Activated CD4-positive, alpha-beta T cell treated with anti-CD3 and anti-CD28 coated beads for 36 hours (primary cell): ENCODE data around the gene DENND2D. TPM values are rescaled to one million over a fixed set of nuclear protein-coding genes. Genes with fewer than 3 reads are reported as not detected.
A peak's percentile ranks its signal among the peaks of the same experiment; 100 is the strongest.

Experiments
- ATAC-seq: fragments of 200-7000 bp; cut with Tn5 transposase; one replicate; pipeline ENCODE4 v1.10.0; 2021; ENCODE audit warnings: mild to moderate bottlenecking, moderate library complexity
- CTCF ChIA-PET: fragments of 350-600 bp; sonication (Branson Sonifier 250); formaldehyde crosslinking; loops from one replicate; lab custom pipeline; 2021; ENCODE audit warnings: antibody characterized with exemption; lab: Charles Lee
- POLR2A ChIA-PET: fragments of 350-600 bp; sonication (Branson Sonifier 250); formaldehyde crosslinking; loops from one replicate; lab custom pipeline; 2021; ENCODE audit warnings: antibody characterized with exemption, inconsistent platforms; lab: Charles Lee
- DNase-seq: peaks from one replicate; pipeline ENCODE4 v3.0.0-alpha.2; 2020
- H3K27ac Mint-ChIP-seq: one replicate; pipeline ENCODE4 v1.8.0; 2021; ENCODE audit warnings: mixed read lengths
- H3K27me3 Mint-ChIP-seq: one replicate; pipeline ENCODE4 v1.8.0; 2021; ENCODE audit warnings: mixed read lengths
- H3K36me3 Mint-ChIP-seq: one replicate; pipeline ENCODE4 v1.8.0; 2021; ENCODE audit warnings: low read depth, mixed read lengths
- H3K4me1 Mint-ChIP-seq: one replicate; pipeline ENCODE4 v1.8.0; 2021; ENCODE audit warnings: mixed read lengths
- H3K4me3 Mint-ChIP-seq: one replicate; pipeline ENCODE4 v1.8.0; 2021; ENCODE audit warnings: mild to moderate bottlenecking, moderate library complexity, mixed read lengths
- H3K9me3 Mint-ChIP-seq: one replicate; pipeline ENCODE4 v1.8.0; 2021; ENCODE audit warnings: low read depth, mixed read lengths
- intact Hi-C, 2 experiments: fragments of 100-400 bp; cut with DNase I in 1 of 2; cut with micrococcal nuclease in 1 of 2; formaldehyde crosslinking; loops; one replicate each; pipeline versions ENCODE4 v1.14.2 to v1.15.1; 2022 to 2024; cut with DNase I, micrococcal nuclease
- total RNA-seq, 2 experiments: library from RNA; stranded (reverse); gene quantifications; one replicate each; pipeline ENCODE4 v1.2.3, GENCODE V29; 2021

Gene DENND2D
- total RNA-seq, 2 experiments from 2014 or later, result 174 to 190 TPM

DNA sequence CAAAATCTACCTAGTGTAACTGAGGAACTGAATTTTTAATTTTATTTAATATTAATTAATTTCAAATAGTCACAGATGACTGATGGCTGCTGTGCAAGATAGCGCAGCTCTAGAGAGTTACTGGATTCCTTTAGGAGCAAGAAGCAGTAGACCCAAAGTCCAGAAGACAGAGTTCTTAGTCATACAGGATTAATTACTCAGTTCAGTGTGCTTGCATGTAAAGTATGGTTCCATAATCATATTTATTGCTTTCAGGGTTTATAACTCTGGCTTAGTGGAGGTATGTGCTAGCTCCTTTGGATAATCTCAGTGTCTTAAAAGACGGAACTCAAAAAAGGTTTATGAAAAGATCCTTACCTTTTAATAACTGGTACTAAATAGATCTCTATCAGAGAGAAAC is 43.0 kb downstream of the DENND2D start:
- Mint-ChIP-seq H3K4me3 (no peak overlapping the region), H3K9me3 (no peaks in the 10 kb centered on the region), H3K4me1 (peaks cover 36% of the 10 kb centered on the region), H3K36me3 (peaks cover 55% of the 10 kb centered on the region), H3K27ac (no peak overlapping the region), H3K27me3 (no peaks in the 10 kb centered on the region)
- intact Hi-C loops, result no loop called here
- no peak for DNase-seq
- POLR2A ChIA-PET, result no interaction called here
- ATAC-seq, result no peak
- CTCF ChIA-PET, result no interaction called here

GRCh38 chr1:111154021-111154999 is 46.1 kb downstream of the DENND2D start:
- no peak overlapping the region for H3K27ac Mint-ChIP-seq
- no peak overlapping the region for H3K4me3 Mint-ChIP-seq
- ATAC-seq (no peak), DNase-seq (no peak)
- ChIA-PET CTCF (interaction anchor here (0.8 to 1.4 kb wide), 2 partner anchors 69 to 252 kb away, joined by 3 to 4 read pairs; no protein-coding TSS in a partner anchor), POLR2A (interaction anchor here (0.6 kb wide), 1 partner anchor 46 kb away, joined by 4 read pairs; the partner anchor contains the start of gene DENND2D)
- intact Hi-C loops, result no loop called here
- H3K27me3 Mint-ChIP-seq, result no peaks in the 10 kb centered on the region
- H3K36me3 Mint-ChIP-seq, result peaks cover 64% of the 10 kb centered on the region
- no peaks in the 10 kb centered on the region for H3K9me3 Mint-ChIP-seq
- H3K4me1 Mint-ChIP-seq, result peaks cover 55% of the 10 kb centered on the region

DNA sequence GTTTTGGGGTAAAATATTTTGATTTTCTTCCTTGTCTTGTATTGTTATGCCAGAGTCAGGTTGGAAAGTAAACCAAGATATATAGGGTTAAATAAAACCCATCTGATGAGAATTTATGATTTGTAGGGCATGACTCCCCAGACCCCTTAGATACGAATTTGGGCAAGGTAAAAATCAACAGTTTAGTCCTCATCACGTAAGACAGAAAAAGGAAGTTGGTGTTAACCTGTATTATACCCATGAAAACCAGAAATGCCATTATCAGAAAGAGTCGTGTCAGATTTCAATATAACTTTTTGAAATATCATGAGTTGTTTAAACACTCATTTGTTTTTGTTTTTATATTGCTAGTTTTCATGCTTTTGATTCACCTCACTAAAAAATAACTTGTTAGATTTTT is 48.6 kb downstream of the DENND2D start:
- DNase-seq (no peak), ATAC-seq (no peak)
- H3K27ac Mint-ChIP-seq, result peak overlapping the region; percentile 68
- POLR2A ChIA-PET, result interaction anchor here (0.8 kb wide), 1 partner anchor 13 kb away, joined by 3 read pairs; no protein-coding TSS in a partner anchor
- H3K4me1 Mint-ChIP-seq, result peaks cover 75% of the 10 kb centered on the region
- no peaks in the 10 kb centered on the region for H3K27me3 Mint-ChIP-seq
- intact Hi-C loops, result no loop called here
- peaks cover 72% of the 10 kb centered on the region for H3K36me3 Mint-ChIP-seq
- no peaks in the 10 kb centered on the region for H3K9me3 Mint-ChIP-seq
- CTCF ChIA-PET, result interaction anchor here (1.6 to 1.7 kb wide), 2 partner anchors 10 kb away, joined by 4 to 5 read pairs; no protein-coding TSS in a partner anchor
- H3K4me3 Mint-ChIP-seq, result no peak overlapping the region

GRCh38 chr1:111148376-111148881 is 52.0 kb downstream of the DENND2D start:
- ATAC-seq (peak; percentile 25), DNase-seq (no peak)
- H3K27me3 Mint-ChIP-seq, result no peaks in the 10 kb centered on the region
- CTCF ChIA-PET, result interaction anchor here (0.6 kb wide), 2 partner anchors 75 to 252 kb away, joined by 3 read pairs; no protein-coding TSS in a partner anchor
- H3K4me1 Mint-ChIP-seq, result peaks cover 80% of the 10 kb centered on the region
- POLR2A ChIA-PET, result no interaction called here
- peaks cover 56% of the 10 kb centered on the region for H3K36me3 Mint-ChIP-seq
- no peak overlapping the region for H3K4me3 Mint-ChIP-seq
- H3K27ac Mint-ChIP-seq, result peak overlapping the region; percentile 9
- intact Hi-C loops, result loop anchor here (5.0 to 10.0 kb wide), 3 partner anchors 34 to 606 kb away; partner anchors contain the start of gene DDX20 (in 1 of the 2)
- H3K9me3 Mint-ChIP-seq, result no peaks in the 10 kb centered on the region

DNA sequence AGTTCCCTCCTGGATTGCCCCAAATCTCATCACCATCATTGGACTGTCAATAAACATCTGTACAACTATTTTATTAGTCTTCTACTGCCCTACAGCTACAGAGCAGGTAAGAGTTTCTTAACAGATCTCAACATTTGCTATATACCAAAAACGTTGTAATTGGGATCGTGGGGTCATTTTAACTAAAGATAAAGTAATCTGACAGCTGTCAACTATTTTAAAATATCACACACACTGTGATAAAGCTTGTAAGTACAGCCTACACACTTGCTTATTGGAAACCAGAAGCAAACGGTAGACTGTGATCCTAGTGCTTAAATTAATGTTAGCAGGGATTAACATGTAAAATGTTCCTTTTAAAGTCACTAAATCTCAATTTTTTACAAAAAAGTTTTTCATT is 52.5 kb downstream of the DENND2D start:
- intact Hi-C loops, result loop anchor here (5.0 to 10.0 kb wide), 3 partner anchors 34 to 607 kb away; partner anchors contain the start of gene DDX20 (in 1 of the 2)
- H3K9me3 Mint-ChIP-seq, result no peaks in the 10 kb centered on the region
- CTCF ChIA-PET, result no interaction called here
- POLR2A ChIA-PET, result no interaction called here
- H3K4me3 Mint-ChIP-seq, result no peak overlapping the region
- peaks cover 51% of the 10 kb centered on the region for H3K36me3 Mint-ChIP-seq
- H3K4me1 Mint-ChIP-seq, result peaks cover 81% of the 10 kb centered on the region
- DNase-seq (no peak), ATAC-seq (no peak)
- H3K27me3 Mint-ChIP-seq, result no peaks in the 10 kb centered on the region
- H3K27ac Mint-ChIP-seq, result no peak overlapping the region

- Mint-ChIP-seq H3K4me3 (peak overlapping the region; percentile 1), H3K4me1 (peaks cover 80% of the 10 kb centered on the region), H3K9me3 (no peaks in the 10 kb centered on the region), H3K36me3 (peaks cover 35% of the 10 kb centered on the region), H3K27ac (peak overlapping the region; percentile 84), H3K27me3 (no peaks in the 10 kb centered on the region)
- ChIA-PET CTCF (interaction anchor here (0.5 to 0.8 kb wide), 2 partner anchors 77 to 267 kb away, joined by 3 read pairs; no protein-coding TSS in a partner anchor), POLR2A (interaction anchor here (0.8 kb wide), 1 partner anchor 71 kb away, joined by 4 read pairs; no protein-coding TSS in a partner anchor)
- intact Hi-C loops, result loop anchor here (1.0 to 10.0 kb wide), 4 partner anchors 36 to 609 kb away; partner anchors contain the start of gene DDX20 (in 1 of the 2)
- DNase-seq, result no peak
- peak; percentile 61 for ATAC-seq
Measured at GRCh38 chr1:111145963-111146768, 54.3 kb downstream of the DENND2D start.

GRCh38 chr1:111145542-111145941 is 54.9 kb downstream of the DENND2D start:
- H3K27ac Mint-ChIP-seq, result peak overlapping the region; percentile 74
- POLR2A ChIA-PET, result interaction anchor here (0.8 kb wide), 1 partner anchor 72 kb away, joined by 4 read pairs; no protein-coding TSS in a partner anchor
- no peaks in the 10 kb centered on the region for H3K27me3 Mint-ChIP-seq
- DNase-seq, result peak; percentile 10
- H3K9me3 Mint-ChIP-seq, result no peaks in the 10 kb centered on the region
- intact Hi-C loops, result loop anchor here (5.0 to 10.0 kb wide), 3 partner anchors 37 to 609 kb away; partner anchors contain the start of gene DDX20 (in 1 of the 2)
- H3K4me1 Mint-ChIP-seq, result peaks cover 77% of the 10 kb centered on the region
- H3K36me3 Mint-ChIP-seq, result peaks cover 30% of the 10 kb centered on the region
- CTCF ChIA-PET, result interaction anchor here (0.8 kb wide), 1 partner anchor 77 kb away, joined by 3 read pairs; no protein-coding TSS in a partner anchor
- H3K4me3 Mint-ChIP-seq, result no peak overlapping the region
- no peak for ATAC-seq

GRCh38 chr1:111142356-111142975 is 58.0 kb downstream of the DENND2D start:
- CTCF ChIA-PET, result interaction anchor here (0.6 to 1.6 kb wide), 5 partner anchors 19 to 417 kb away, joined by 3 to 4 read pairs (median 3); no protein-coding TSS in a partner anchor
- H3K9me3 Mint-ChIP-seq, result no peaks in the 10 kb centered on the region
- H3K27me3 Mint-ChIP-seq, result no peaks in the 10 kb centered on the region
- H3K4me1 Mint-ChIP-seq, result peaks cover 66% of the 10 kb centered on the region
- ATAC-seq (no peak), DNase-seq (no peak)
- H3K27ac Mint-ChIP-seq, result no peak overlapping the region
- peaks cover 10% of the 10 kb centered on the region for H3K36me3 Mint-ChIP-seq
- H3K4me3 Mint-ChIP-seq, result no peak overlapping the region
- intact Hi-C loops, result loop anchor here (5.0 to 10.0 kb wide), 8 partner anchors 40 to 1475 kb away; partner anchors contain the start of genes CAPZA1 (in 1 of the 2), DDX20 (in 1 of the 2), KCNA3 (in 1 of the 2) and LRIF1 (in 1 of the 2)
- POLR2A ChIA-PET, result no interaction called here

DNA sequence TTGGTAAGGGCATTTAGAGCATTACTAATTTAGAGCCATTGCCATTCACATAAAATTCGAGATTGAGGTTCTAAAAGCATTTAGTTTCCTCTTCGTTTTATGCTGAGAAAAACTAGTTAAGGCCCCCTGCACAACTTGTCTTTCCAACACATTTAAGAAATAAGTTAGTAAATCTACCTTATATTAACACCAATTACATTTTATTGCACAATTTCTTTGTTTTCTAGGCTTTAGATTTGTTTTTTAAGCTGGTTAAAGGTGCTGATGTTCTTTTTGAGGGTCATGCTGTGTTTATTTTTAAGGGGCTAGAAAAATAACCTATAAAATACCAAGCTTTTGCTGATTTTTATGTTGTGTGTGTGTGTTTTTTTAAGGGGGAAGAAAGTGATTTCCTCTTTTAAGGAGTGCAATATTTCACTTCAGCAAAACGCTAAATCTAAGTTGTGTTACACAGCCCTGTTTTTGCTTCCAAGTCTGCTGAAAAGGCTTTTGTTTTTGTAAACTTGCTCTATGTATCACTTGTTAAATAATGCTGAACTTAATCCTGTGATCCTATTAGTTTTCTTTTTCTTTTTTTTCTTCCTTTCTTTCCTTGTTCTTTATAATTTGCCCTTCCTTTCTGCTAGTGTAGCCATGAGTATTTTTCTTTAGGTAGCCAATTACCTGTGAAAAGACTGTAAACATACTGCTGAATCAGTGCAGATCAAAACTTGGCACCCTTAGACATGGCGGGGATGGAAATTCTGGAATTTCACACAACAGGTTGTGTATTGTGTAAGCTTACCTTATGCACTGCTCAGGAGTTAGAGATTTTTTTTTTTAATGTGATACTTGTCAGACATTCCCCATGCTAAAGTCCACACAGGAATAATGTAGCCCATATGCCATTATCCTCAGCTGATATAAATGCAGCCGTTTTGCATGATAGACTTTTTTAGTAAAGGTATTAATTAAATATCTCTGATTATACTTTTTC is 58.9 kb downstream of the DENND2D start:
- peak overlapping the region; percentile 95 for H3K4me3 Mint-ChIP-seq
- H3K27me3 Mint-ChIP-seq, result no peaks in the 10 kb centered on the region
- H3K4me1 Mint-ChIP-seq, result peaks cover 60% of the 10 kb centered on the region
- ChIA-PET POLR2A (no interaction called here), CTCF (interaction anchor here (0.7 to 1.6 kb wide), 8 partner anchors 9 to 1567 kb away, joined by 3 to 4 read pairs (median 3); no protein-coding TSS in a partner anchor)
- H3K9me3 Mint-ChIP-seq, result no peaks in the 10 kb centered on the region
- peaks cover 11% of the 10 kb centered on the region for H3K36me3 Mint-ChIP-seq
- ATAC-seq, result no peak
- DNase-seq, result no peak
- intact Hi-C loops, result loop anchor here (2.0 to 10.0 kb wide), 12 partner anchors 41 to 1476 kb away; partner anchors contain the start of genes DDX20 (in 2 of the 2), ATP5PB (in 1 of the 2), CAPZA1 (in 1 of the 2) and KCNA3 (in 1 of the 2)
- peak overlapping the region; percentile 33 for H3K27ac Mint-ChIP-seq
